ENCODE results near the gene GOLGA8A.
"Not testable (repeated sequence)": the region's sequence is repeated elsewhere in the genome, so short reads cannot be mapped to it uniquely, and the experiment has no call there.

GRCh38 chr15:34430642-34431041 lies 7.0 kb downstream of the GOLGA8A start:
- TF ChIP-seq, protein P1, sequence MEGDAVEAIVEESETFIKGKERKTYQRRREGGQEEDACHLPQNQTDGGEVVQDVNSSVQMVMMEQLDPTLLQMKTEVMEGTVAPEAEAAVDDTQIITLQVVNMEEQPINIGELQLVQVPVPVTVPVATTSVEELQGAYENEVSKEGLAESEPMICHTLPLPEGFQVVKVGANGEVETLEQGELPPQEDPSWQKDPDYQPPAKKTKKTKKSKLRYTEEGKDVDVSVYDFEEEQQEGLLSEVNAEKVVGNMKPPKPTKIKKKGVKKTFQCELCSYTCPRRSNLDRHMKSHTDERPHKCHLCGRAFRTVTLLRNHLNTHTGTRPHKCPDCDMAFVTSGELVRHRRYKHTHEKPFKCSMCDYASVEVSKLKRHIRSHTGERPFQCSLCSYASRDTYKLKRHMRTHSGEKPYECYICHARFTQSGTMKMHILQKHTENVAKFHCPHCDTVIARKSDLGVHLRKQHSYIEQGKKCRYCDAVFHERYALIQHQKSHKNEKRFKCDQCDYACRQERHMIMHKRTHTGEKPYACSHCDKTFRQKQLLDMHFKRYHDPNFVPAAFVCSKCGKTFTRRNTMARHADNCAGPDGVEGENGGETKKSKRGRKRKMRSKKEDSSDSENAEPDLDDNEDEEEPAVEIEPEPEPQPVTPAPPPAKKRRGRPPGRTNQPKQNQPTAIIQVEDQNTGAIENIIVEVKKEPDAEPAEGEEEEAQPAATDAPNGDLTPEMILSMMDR (IDR thresholded peaks at IDR 0.05) = not testable (repeated sequence)
- not testable (repeated sequence) for TF ChIP-seq JUNB (IDR thresholded peaks at IDR 0.05); POLR2A (IDR thresholded peaks at IDR 0.05; ENCODE audit: low read length); RARB (CRISPR knock-in tag; IDR thresholded peaks at IDR 0.05); MYC (IDR thresholded peaks at IDR 0.05; ENCODE audit: borderline replicate concordance, low read length); TP53 (CRISPR knock-in tag; IDR thresholded peaks at IDR 0.05)
- TF ChIP-seq, protein P2, sequence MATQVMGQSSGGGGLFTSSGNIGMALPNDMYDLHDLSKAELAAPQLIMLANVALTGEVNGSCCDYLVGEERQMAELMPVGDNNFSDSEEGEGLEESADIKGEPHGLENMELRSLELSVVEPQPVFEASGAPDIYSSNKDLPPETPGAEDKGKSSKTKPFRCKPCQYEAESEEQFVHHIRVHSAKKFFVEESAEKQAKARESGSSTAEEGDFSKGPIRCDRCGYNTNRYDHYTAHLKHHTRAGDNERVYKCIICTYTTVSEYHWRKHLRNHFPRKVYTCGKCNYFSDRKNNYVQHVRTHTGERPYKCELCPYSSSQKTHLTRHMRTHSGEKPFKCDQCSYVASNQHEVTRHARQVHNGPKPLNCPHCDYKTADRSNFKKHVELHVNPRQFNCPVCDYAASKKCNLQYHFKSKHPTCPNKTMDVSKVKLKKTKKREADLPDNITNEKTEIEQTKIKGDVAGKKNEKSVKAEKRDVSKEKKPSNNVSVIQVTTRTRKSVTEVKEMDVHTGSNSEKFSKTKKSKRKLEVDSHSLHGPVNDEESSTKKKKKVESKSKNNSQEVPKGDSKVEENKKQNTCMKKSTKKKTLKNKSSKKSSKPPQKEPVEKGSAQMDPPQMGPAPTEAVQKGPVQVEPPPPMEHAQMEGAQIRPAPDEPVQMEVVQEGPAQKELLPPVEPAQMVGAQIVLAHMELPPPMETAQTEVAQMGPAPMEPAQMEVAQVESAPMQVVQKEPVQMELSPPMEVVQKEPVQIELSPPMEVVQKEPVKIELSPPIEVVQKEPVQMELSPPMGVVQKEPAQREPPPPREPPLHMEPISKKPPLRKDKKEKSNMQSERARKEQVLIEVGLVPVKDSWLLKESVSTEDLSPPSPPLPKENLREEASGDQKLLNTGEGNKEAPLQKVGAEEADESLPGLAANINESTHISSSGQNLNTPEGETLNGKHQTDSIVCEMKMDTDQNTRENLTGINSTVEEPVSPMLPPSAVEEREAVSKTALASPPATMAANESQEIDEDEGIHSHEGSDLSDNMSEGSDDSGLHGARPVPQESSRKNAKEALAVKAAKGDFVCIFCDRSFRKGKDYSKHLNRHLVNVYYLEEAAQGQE (IDR thresholded peaks at IDR 0.05) = not testable (repeated sequence)
